GM10266 (cell line): ENCODE results near the gene GRIN2D.
A peak's percentile ranks its signal among the peaks of the same experiment; 100 is the strongest.

Experiments used
- DNase-seq: peaks from one replicate; pipeline ENCODE4 v3.0.0; 2012; ENCODE audit errors: extremely low spot score
- TF ChIP-seq, protein P1 (sequence below): IDR thresholded peaks from 2 replicates; pipeline ENCODE4 v1.5.1; 2012; ENCODE audit warnings: mild to moderate bottlenecking, low read depth; ENCODE audit not compliant: control insufficient read depth, insufficient read depth; ENCODE audit errors: missing control alignments

Gene GRIN2D

DNA sequence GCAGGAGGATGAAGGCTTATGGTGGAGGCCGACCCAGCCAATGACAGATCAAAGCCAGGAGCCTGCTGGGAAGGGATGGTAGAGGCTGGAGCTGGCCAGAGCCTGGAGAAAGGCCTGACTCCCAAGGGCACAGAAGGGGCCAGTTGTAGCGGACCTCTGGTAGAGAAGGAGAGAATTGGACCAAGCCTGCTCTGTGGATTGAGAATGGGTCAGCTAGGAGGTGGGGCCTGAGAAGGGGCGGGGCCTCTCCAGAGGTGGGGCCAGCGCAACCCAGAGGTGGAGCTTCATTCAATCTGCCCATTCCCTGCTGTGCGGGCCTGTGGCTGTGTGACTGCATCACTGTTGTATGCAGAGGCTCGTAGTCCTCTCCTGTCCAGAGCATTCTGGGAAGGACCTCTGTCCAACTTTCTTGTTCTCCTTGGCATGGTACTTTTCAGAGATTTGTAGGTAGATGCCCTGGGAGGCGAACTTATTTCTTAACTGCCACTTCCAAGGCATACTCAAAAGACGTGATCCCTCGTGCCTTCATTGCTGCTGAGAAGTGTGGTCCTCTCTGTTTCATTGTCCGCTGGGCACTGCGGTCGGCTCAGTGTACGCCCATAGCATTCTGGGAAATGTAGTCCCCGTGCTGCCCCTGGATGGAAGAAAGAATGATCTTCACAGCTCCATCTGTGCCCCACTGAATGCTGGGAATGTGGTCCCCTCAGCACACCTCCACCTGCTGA lies 6.7 kb downstream of the GRIN2D start:
- TF ChIP-seq, protein P1, sequence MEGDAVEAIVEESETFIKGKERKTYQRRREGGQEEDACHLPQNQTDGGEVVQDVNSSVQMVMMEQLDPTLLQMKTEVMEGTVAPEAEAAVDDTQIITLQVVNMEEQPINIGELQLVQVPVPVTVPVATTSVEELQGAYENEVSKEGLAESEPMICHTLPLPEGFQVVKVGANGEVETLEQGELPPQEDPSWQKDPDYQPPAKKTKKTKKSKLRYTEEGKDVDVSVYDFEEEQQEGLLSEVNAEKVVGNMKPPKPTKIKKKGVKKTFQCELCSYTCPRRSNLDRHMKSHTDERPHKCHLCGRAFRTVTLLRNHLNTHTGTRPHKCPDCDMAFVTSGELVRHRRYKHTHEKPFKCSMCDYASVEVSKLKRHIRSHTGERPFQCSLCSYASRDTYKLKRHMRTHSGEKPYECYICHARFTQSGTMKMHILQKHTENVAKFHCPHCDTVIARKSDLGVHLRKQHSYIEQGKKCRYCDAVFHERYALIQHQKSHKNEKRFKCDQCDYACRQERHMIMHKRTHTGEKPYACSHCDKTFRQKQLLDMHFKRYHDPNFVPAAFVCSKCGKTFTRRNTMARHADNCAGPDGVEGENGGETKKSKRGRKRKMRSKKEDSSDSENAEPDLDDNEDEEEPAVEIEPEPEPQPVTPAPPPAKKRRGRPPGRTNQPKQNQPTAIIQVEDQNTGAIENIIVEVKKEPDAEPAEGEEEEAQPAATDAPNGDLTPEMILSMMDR, result no peak
- DNase-seq, result peak; percentile 54

DNA sequence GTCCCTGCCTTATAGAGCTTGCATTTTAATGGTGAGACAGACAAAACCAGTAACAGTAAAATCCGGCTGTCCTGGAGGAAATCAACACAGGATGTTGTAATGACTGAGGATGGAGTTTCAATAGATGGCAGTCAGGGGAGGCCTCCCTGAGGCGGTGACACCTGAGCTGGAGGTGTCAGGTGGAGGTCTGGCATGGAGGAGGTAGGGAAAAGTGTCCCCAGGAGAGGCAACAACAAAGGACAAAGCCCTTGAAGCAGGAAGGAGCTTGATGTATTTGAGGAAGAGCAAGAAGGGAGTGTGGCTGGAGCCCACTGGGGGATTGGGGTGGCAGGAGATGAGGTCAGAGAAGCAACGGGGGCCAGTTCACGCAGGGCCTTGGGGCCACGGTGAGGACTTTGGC lies 7.8 kb downstream of the GRIN2D start:
- TF ChIP-seq, protein P1, result no peak
- DNase-seq, result no peak

DNA sequence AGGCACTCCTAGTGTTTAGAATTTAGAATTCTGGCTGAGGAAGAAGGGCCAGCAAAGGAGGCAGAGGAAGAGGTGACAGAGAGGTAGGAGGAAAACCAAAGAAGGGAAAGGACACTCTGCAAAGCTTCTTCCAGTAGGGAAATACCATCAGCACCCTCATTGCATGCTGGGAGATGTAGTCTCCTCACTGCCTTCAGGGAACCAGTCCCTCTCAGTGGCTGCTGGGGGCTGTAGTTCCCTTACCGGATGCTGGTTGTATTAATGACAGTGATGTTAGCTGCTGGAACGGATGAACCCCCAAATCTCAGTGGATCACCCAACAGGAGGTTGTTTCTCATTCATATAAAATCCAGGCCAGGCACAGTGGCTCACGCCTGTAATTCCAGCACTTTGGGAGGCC lies 10.1 kb downstream of the GRIN2D start:
- peak; percentile 92 for DNase-seq
- TF ChIP-seq, protein P1, result no peak

GRCh38 chr19:48405010-48405659 lies 11.7 kb downstream of the GRIN2D start:
- TF ChIP-seq, protein P1, result no peak
- DNase-seq, result no peak

DNA sequence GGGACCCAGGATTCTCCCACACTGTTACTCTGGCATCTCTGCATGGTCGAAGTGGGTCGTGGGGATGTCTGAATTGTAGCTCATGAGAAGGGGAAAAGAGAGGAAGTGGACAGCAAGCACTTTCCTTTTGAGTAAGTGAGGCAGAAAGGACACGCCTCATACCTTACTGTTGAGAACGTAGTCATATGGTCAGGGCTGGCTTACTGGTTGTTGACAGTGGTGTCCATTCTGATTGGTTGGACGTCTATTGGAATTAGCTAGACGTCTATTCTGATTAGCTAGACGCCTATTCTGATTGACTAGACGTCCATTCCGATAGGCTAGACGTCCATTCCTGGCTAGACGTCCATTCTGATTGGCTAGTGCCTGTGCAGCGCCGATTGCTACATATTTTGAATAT lies 12.4 kb downstream of the GRIN2D start:
- TF ChIP-seq, protein P1, result no peak
- peak; percentile 36 for DNase-seq

DNA sequence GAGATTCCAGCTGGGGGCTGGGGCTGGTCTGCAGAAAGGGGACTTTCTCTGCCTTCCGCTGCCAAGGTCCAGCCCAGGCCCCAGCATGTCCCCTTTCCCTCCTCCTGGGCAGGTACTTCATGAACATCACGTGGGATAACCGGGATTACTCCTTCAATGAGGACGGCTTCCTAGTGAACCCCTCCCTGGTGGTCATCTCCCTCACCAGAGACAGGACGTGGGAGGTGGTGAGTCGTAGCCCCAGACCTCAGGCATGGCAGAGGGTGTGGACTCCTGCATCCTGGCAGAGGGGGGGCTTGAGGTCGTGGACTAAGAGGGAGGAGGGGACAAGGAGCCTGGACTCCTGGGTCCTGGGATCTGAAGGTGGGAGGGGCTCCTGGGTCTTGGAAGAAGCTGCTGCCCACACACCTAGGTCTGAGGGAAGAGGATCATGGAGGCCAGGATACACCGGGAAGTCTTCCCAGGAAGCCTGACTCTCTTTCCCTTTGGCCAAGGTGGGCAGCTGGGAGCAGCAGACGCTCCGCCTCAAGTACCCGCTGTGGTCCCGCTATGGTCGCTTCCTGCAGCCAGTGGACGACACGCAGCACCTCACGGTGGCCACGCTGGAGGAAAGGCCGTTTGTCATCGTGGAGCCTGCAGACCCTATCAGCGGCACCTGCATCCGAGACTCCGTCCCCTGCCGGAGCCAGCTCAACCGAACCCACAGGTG lies 20.6 kb downstream of the GRIN2D start:
- TF ChIP-seq, protein P1, result no peak
- no peak for DNase-seq
